Vagina (tissue), 2 donors: ENCODE data around the gene RPS4Y1.

Source experiments
- POLR2A ChIP-seq, 2 donors: fragments of 450-650 bp; IDR thresholded peaks; one replicate each; pipeline ENCODE4 v1.6.1; 2017; ENCODE audit warnings: antibody characterized with exemption in 2 of 2, mild to moderate bottlenecking in 2 of 2, moderate library complexity in 2 of 2
- POLR2AphosphoS5 ChIP-seq, 2 donors: sonication (generic); formaldehyde crosslinking; IDR thresholded peaks; one replicate each; pipeline ENCODE4 v1.9.0; 2017; ENCODE audit warnings: antibody characterized with exemption in 2 of 2, mild to moderate bottlenecking in 2 of 2, low read depth in 1 of 2; ENCODE audit not compliant: insufficient read depth in 1 of 2
- TF ChIP-seq, protein P1 (sequence below), 3 experiments: fragments of 450-650 bp in 2 of 3; fragments of 200-600 bp in 1 of 3; sonication (generic) in 1 of 3; IDR thresholded peaks; one replicate each; pipeline ENCODE4 v1.5.1; 2017 to 2019; ENCODE audit warnings: antibody characterized with exemption in 3 of 3, mild to moderate bottlenecking in 2 of 3, moderate library complexity in 2 of 3

DNA sequence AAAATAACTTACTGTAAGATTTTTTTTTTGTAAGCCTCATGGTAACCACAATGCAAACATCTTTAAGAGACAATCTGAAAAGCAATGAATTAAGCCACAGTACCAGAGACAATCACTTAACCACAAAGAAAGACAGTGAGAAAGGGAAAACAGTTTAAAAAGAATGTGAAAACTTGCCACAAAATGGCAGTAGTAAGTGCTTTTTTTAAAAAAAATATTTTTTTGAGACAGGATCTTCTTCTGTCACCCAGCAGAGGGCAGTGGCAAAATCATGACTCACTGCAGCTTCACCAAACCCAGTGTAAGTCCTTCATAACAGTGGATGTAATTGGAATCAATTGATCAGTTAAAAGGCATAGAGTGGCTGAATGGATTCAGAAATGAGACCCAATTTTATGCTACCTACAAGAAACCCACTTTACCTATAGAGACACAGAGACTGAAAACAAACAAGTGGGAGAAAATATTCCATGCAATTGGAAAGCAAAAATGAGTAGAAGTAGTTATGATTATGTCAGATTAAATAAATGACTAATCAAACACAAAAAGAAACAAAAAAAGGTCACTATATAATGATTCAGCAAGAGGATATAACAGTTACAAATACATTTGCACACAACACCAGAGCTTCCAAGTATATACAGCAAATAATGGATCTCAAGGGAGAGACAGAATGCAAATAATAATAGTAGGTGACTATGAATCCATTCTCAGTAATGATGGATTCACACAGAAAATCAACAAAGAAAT lies 71.8 kb downstream of the RPS4Y1 start:
- TF ChIP-seq POLR2A (IDR thresholded peaks at IDR 0.05) (no peak), POLR2AphosphoS5 (IDR thresholded peaks at IDR 0.05; ENCODE audit: insufficient read depth in 1 of 2, low read depth in 1 of 2) (no peak)
- TF ChIP-seq, protein P1, sequence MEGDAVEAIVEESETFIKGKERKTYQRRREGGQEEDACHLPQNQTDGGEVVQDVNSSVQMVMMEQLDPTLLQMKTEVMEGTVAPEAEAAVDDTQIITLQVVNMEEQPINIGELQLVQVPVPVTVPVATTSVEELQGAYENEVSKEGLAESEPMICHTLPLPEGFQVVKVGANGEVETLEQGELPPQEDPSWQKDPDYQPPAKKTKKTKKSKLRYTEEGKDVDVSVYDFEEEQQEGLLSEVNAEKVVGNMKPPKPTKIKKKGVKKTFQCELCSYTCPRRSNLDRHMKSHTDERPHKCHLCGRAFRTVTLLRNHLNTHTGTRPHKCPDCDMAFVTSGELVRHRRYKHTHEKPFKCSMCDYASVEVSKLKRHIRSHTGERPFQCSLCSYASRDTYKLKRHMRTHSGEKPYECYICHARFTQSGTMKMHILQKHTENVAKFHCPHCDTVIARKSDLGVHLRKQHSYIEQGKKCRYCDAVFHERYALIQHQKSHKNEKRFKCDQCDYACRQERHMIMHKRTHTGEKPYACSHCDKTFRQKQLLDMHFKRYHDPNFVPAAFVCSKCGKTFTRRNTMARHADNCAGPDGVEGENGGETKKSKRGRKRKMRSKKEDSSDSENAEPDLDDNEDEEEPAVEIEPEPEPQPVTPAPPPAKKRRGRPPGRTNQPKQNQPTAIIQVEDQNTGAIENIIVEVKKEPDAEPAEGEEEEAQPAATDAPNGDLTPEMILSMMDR (IDR thresholded peaks at IDR 0.05): no peak
